SK-N-SH (cell line): Measurements from ENCODE around the gene DNAJC21. TPM values are rescaled to one million over a fixed set of nuclear protein-coding genes. Genes with fewer than 3 reads are reported as not detected.

ENCODE experiments used
- CTCF ChIA-PET: fragments of 300-600, 350-600 bp; formaldehyde crosslinking; extraction: SDS; loops from one replicate; lab custom pipeline; 2021; lab: Yijun Ruan, JAX
- POLR2A ChIA-PET: fragments of 350-600 bp; sonication (Branson Sonifier 250); formaldehyde crosslinking; extraction: SDS; loops from one replicate; lab custom pipeline; 2020; ENCODE audit warnings: antibody characterized with exemption, inconsistent platforms; lab: Yijun Ruan, JAX
- DNase-seq: peaks from one replicate; pipeline ENCODE4 v3.0.0; 2012
- H2AFZ ChIP-seq: fragments of 200-600 bp; sonication (generic); 2 replicates; pipeline ENCODE4 v1.8.1; 2016; ENCODE audit warnings: antibody characterized with exemption, mild to moderate bottlenecking, low read depth
- H3F3A ChIP-seq: fragments of 200-600 bp; sonication (generic); replicated peaks from 2 replicates; pipeline ENCODE3; 2016; ENCODE audit warnings: antibody characterized with exemption, mild to moderate bottlenecking; ENCODE audit not compliant: insufficient read depth
- H3K27ac ChIP-seq, 2 experiments: fragments of 200-500 bp in 1 of 2; fragments of 200-600 bp in 1 of 2; sonication (Bioruptor generic) in 1 of 2; sonication (generic), shearing (Covaris generic) in 1 of 2; 2 replicates each; pipeline versions ENCODE4 v1.5.1 to v1.6.1; 2014 to 2016; ENCODE audit warnings: low read depth in 2 of 2, inconsistent platforms in 1 of 2, low read length in 1 of 2, mild to moderate bottlenecking in 1 of 2, mixed read lengths in 1 of 2
- H3K27me3 ChIP-seq: fragments of 200-600 bp; sonication (generic), shearing (Covaris generic); 2 replicates; pipeline ENCODE4 v1.6.1; 2016; ENCODE audit warnings: mixed run types; ENCODE audit not compliant: insufficient read depth
- H3K36me3 ChIP-seq, 2 experiments: fragments of 200-500 bp in 1 of 2; fragments of 200-600 bp in 1 of 2; sonication (Bioruptor generic) in 1 of 2; sonication (generic) in 1 of 2; replicated peaks in 1 of 2; 2 replicates each; pipeline versions ENCODE3 to v1.5.1; 2014 to 2016; ENCODE audit warnings: low read length in 1 of 2, mild to moderate bottlenecking in 1 of 2; ENCODE audit not compliant: insufficient read depth in 2 of 2, control insufficient read depth in 1 of 2
- H3K4me1 ChIP-seq, 2 experiments: fragments of 200-500 bp in 1 of 2; fragments of 200-600 bp in 1 of 2; sonication (Bioruptor generic) in 1 of 2; sonication (generic), shearing (Covaris generic) in 1 of 2; 2 replicates each; pipeline versions ENCODE4 v1.5.1 to v1.6.1; 2014 to 2016; ENCODE audit warnings: low read depth in 1 of 2, low read length in 1 of 2, mixed run types in 1 of 2; ENCODE audit not compliant: insufficient read depth in 2 of 2, control insufficient read depth in 1 of 2
- H3K4me2 ChIP-seq: fragments of 200-600 bp; sonication (generic), shearing (Covaris generic); 2 replicates; pipeline ENCODE4 v1.6.1; 2017; ENCODE audit warnings: mixed run types
- H3K4me3 ChIP-seq, 2 experiments: fragments of 200-500 bp in 1 of 2; fragments of 200-600 bp in 1 of 2; sonication (Bioruptor generic) in 1 of 2; sonication (generic), shearing (Covaris generic) in 1 of 2; 2 replicates each; pipeline versions ENCODE4 v1.5.1 to v1.8.1; 2014 to 2016; ENCODE audit warnings: low read depth in 2 of 2, inconsistent platforms in 1 of 2, low read length in 1 of 2, mild to moderate bottlenecking in 1 of 2, mixed read lengths in 1 of 2, moderate library complexity in 1 of 2
- H3K79me2 ChIP-seq: fragments of 200-600 bp; sonication (generic); 2 replicates; pipeline ENCODE4 v1.8.1; 2017; ENCODE audit warnings: mild to moderate bottlenecking; ENCODE audit not compliant: insufficient read depth
- H3K9ac ChIP-seq: fragments of 200-600 bp; sonication (generic); 2 replicates; pipeline ENCODE4 v1.6.1; 2017; ENCODE audit warnings: mixed run types
- H3K9me2 ChIP-seq: fragments of 200-600 bp; sonication (generic); 2 replicates; pipeline ENCODE4 v1.6.1; 2017; ENCODE audit warnings: mixed run types
- H3K9me3 ChIP-seq: fragments of 200-600 bp; sonication (generic); 2 replicates; pipeline ENCODE4 v1.6.1; 2017; ENCODE audit warnings: mixed run types, mild to moderate bottlenecking, moderate library complexity
- H4K20me1 ChIP-seq: fragments of 200-600 bp; sonication (generic); 2 replicates; pipeline ENCODE4 v1.6.1; 2017; ENCODE audit warnings: mild to moderate bottlenecking, mixed run types; ENCODE audit not compliant: insufficient read depth
- FOXJ3 ChIP-seq: sonication (generic); formaldehyde crosslinking; IDR thresholded peaks from 2 replicates; pipeline ENCODE4 v1.5.1; 2020; ENCODE audit warnings: mild to moderate bottlenecking, missing genetic modification reagents
- MXI1 ChIP-seq: IDR thresholded peaks from 2 replicates; pipeline ENCODE4 v1.6.1; 2012; ENCODE audit warnings: mild to moderate bottlenecking, low read depth, low read length, improper control_type of control experiment
- NFIC ChIP-seq: IDR thresholded peaks from 2 replicates; pipeline ENCODE4 v1.4.0; 2012; ENCODE audit warnings: borderline replicate concordance
- SIN3A ChIP-seq: IDR thresholded peaks from 2 replicates; pipeline ENCODE4 v1.6.1; 2012; ENCODE audit warnings: low read depth, mild to moderate bottlenecking, low read length, moderate library complexity, borderline replicate concordance
- SMC3 ChIP-seq: IDR thresholded peaks from 2 replicates; pipeline ENCODE4 v1.6.1; 2012; ENCODE audit warnings: low read depth, low read length, improper control_type of control experiment
- TEAD4 ChIP-seq: IDR thresholded peaks from 2 replicates; pipeline ENCODE4 v1.4.0; 2012; ENCODE audit warnings: mild to moderate bottlenecking, borderline replicate concordance; ENCODE audit not compliant: insufficient read depth
- YY1 ChIP-seq: IDR thresholded peaks from 2 replicates; pipeline ENCODE4 v1.4.0; 2012; ENCODE audit warnings: low read depth, mild to moderate bottlenecking
- WGBS: methylation state at CpG from one replicate; pipeline ENCODE4 v1.1.6; 2017; ENCODE audit warnings: low lambda C conversion rate; 5-methylcytosine and 5-hydroxymethylcytosine counted together
- polyA plus RNA-seq, 3 experiments: library from polyadenylated mRNA; depleted of rRNA; stranded (reverse); fragments of >200 nt; gene quantifications; 2 replicates each; pipeline ENCODE4 v1.2.3, GENCODE V29; 2012
- TF ChIP-seq, protein P1 (sequence below): IDR thresholded peaks from 2 replicates; pipeline ENCODE4 v1.4.0; 2012; ENCODE audit warnings: low read depth
- TF ChIP-seq, protein P2 (sequence below): fragments of 200-600 bp; sonication (generic); IDR thresholded peaks from 2 replicates; pipeline ENCODE4 v1.6.1; 2017; ENCODE audit warnings: antibody characterized with exemption, mild to moderate bottlenecking, moderate library complexity

The DNAJC21 gene
- polyA plus RNA-seq, 1 of the 3 experiments (the other 2 are of a cell fraction): 8.8 TPM

DNA sequence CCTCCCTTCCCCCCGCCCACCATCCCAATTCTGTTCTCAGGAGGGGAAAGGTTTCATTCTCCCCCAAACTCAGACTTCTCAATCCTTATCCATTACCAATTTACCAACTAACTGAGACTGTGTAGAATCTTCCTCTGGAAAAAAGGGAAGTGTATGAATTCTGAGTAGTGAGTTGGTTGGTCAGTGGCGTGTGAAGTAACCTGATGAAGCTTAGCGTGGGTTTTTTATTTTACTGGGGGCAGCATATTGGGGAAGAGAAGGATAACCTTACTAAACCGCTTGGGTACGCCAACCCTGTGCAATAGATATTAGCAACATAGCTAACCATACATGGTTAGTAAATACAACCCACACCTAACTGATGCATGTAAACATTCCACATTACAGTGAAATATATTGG, 1.1 kb upstream of the DNAJC21 start:
- Histone ChIP-seq H3K4me1 (peaks cover 9 to 11% of the 10 kb centered on the region in 2 experiments; a peak in 3 of 4 replicates), H2AFZ (no peak overlapping the region), H3K9me3 (no peaks in the 10 kb centered on the region), H3K9ac (no peak overlapping the region), H4K20me1 (no peaks in the 10 kb centered on the region), H3K4me2 (no peak overlapping the region), H3F3A (peaks cover 39% of the 10 kb centered on the region), H3K27me3 (no peaks in the 10 kb centered on the region), H3K79me2 (peaks cover 40% of the 10 kb centered on the region), H3K36me3 (peaks cover 31 to 38% of the 10 kb centered on the region in 2 experiments), H3K9me2 (no peaks in the 10 kb centered on the region), H3K4me3 (no peak overlapping the region), H3K27ac (no peak overlapping the region; a peak in 1 of 4 replicates)
- 96% methylated on average over 5 of the region's 5 CpGs for WGBS
- ChIA-PET POLR2A (interaction anchor here (2.4 kb wide), 1 partner anchor 13 kb away, joined by 32 read pairs; the partner anchor contains the start of genes BRIX1 and RAD1), CTCF (no interaction called here)
- no peak for TF ChIP-seq TEAD4
- DNase-seq: no peak

DNA sequence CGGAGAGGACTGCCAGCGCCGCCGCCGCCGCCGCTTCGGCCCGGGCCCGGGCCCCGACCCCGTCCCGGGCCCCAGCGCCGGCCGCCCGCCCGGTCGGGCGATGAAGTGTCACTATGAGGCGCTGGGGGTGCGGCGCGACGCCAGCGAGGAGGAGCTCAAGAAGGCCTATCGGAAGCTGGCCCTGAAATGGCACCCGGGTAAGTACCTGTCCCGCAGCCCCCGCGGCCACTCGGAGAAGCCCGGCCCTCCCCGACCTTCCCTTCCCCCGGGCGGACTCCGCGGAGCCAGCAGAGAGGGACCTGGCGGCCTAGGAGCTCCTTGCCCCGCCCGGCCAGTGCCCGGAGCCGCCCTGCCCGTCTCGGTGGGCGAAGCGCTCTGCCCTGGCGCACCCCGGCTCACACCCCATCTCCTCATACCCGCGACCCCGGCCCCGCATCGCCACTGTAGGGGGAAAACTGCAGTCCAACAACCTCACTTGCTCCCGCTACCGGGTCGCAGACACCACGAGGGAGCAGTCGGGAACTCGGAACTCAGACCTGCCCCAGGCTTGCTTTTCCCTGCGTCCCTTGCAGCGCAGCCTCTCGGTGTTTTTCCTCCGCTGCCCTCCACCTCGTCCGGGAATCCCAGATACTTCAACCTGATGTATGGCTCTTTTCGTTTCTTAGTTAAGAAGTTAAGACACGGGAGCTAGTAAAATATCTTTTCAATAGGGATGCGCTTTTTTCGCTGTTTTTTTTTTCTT, 532 bp downstream of the DNAJC21 start:
- H3K4me1 ChIP-seq: peaks cover 0 to 9% of the 10 kb centered on the region in 2 experiments; a peak in 3 of 4 replicates
- peak overlapping the region; percentile 72 for H3K9ac ChIP-seq
- no peaks in the 10 kb centered on the region for H4K20me1 ChIP-seq
- H3K36me3 ChIP-seq: peaks cover 22 to 29% of the 10 kb centered on the region in 2 experiments
- TF ChIP-seq FOXJ3 (peak; percentile 40; the same call in 1 of the 2 replicates), YY1 (0 out of 2 replicates have a peak, but pooled peaks have one; percentile 44), NFIC (no peak), MXI1 (peak; percentile 63; the same call in 1 of the 2 replicates), SMC3 (no peak), SIN3A (0 out of 2 replicates have a peak, but pooled peaks have one; percentile 40)
- TF ChIP-seq, protein P1, sequence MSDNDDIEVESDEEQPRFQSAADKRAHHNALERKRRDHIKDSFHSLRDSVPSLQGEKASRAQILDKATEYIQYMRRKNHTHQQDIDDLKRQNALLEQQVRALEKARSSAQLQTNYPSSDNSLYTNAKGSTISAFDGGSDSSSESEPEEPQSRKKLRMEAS: peak; percentile 61; the same call in 1 of the 2 replicates
- TF ChIP-seq, protein P2, sequence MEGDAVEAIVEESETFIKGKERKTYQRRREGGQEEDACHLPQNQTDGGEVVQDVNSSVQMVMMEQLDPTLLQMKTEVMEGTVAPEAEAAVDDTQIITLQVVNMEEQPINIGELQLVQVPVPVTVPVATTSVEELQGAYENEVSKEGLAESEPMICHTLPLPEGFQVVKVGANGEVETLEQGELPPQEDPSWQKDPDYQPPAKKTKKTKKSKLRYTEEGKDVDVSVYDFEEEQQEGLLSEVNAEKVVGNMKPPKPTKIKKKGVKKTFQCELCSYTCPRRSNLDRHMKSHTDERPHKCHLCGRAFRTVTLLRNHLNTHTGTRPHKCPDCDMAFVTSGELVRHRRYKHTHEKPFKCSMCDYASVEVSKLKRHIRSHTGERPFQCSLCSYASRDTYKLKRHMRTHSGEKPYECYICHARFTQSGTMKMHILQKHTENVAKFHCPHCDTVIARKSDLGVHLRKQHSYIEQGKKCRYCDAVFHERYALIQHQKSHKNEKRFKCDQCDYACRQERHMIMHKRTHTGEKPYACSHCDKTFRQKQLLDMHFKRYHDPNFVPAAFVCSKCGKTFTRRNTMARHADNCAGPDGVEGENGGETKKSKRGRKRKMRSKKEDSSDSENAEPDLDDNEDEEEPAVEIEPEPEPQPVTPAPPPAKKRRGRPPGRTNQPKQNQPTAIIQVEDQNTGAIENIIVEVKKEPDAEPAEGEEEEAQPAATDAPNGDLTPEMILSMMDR: 0 out of 2 replicates have a peak, but pooled peaks have one; percentile 8
- H3K4me3 ChIP-seq: peak overlapping the region; percentile 93 to 94
- peak overlapping the region; percentile 81 to 86 for H3K27ac ChIP-seq
- ChIA-PET POLR2A (interaction anchor here (0.7 to 2.4 kb wide), 6 partner anchors 8 to 1489 kb away, joined by 3 to 32 read pairs (median 4); partner anchors contain the start of genes BRIX1, RAD1 and TARS1), CTCF (interaction anchor here (0.6 to 1.0 kb wide), 7 partner anchors 9 to 444 kb away, joined by 3 to 6 read pairs (median 3); partner anchors contain the start of gene BRIX1)
- H3F3A ChIP-seq: peaks cover 23% of the 10 kb centered on the region
- WGBS: under 1% methylated on average over 31 of the region's 70 CpGs
- no peaks in the 10 kb centered on the region for H3K9me3 ChIP-seq
- H3K79me2 ChIP-seq: peaks cover 50% of the 10 kb centered on the region
- peak; percentile 84 for DNase-seq
- peak overlapping the region; percentile 92 for H2AFZ ChIP-seq
- no peaks in the 10 kb centered on the region for H3K9me2 ChIP-seq
- no peaks in the 10 kb centered on the region for H3K27me3 ChIP-seq
- peak overlapping the region; percentile 68 for H3K4me2 ChIP-seq
